Measurements from ENCODE around the gene C10orf120.

GRCh38 chr10:122710576-122710975, 10.9 kb upstream of the C10orf120 start:
- TF ChIP-seq CTCF (IDR thresholded peaks at IDR 0.05), result no peak
- TF ChIP-seq EZH2 (IDR thresholded peaks at IDR 0.05; ENCODE audit: borderline replicate concordance, insufficient read depth, low read depth, low read length, poor library complexity, severe bottlenecking), result no peak
